HCT116 (cell line): ENCODE measurements around the gene PYY.

Source experiments
- CBX3 ChIP-seq: IDR thresholded peaks from 2 replicates; pipeline ENCODE4 v1.6.1; 2012; ENCODE audit warnings: low read depth
- CTCF ChIP-seq, 3 experiments: fragments of 200-600 bp in 1 of 3; sonication (generic) in 1 of 3; IDR thresholded peaks in 2 of 3; conservative IDR thresholded peaks in 1 of 3; 2 replicates each; pipeline ENCODE4 v1.5.1; 2012 to 2017; ENCODE audit warnings: low read depth in 2 of 3, low read length in 2 of 3, antibody characterized with exemption in 1 of 3, borderline replicate concordance in 1 of 3, control low read depth in 1 of 3, mild to moderate bottlenecking in 1 of 3, mixed read lengths in 1 of 3, mixed run types in 1 of 3, moderate library complexity in 1 of 3; ENCODE audit not compliant: insufficient read depth in 1 of 3
- ELF1 ChIP-seq: IDR thresholded peaks from 2 replicates; pipeline ENCODE4 v1.6.1; 2012; ENCODE audit warnings: low read depth, borderline replicate concordance
- EZH2 ChIP-seq: fragments of 200-600 bp; sonication (generic); IDR thresholded peaks from 2 replicates; pipeline ENCODE4 v1.6.1; 2017; ENCODE audit warnings: antibody characterized with exemption, mixed run types
- JUND ChIP-seq: IDR thresholded peaks from 2 replicates; pipeline ENCODE4 v1.6.1; 2012
- REST ChIP-seq: IDR thresholded peaks from 2 replicates; pipeline ENCODE4 v1.6.1; 2012; ENCODE audit warnings: low read depth

DNA sequence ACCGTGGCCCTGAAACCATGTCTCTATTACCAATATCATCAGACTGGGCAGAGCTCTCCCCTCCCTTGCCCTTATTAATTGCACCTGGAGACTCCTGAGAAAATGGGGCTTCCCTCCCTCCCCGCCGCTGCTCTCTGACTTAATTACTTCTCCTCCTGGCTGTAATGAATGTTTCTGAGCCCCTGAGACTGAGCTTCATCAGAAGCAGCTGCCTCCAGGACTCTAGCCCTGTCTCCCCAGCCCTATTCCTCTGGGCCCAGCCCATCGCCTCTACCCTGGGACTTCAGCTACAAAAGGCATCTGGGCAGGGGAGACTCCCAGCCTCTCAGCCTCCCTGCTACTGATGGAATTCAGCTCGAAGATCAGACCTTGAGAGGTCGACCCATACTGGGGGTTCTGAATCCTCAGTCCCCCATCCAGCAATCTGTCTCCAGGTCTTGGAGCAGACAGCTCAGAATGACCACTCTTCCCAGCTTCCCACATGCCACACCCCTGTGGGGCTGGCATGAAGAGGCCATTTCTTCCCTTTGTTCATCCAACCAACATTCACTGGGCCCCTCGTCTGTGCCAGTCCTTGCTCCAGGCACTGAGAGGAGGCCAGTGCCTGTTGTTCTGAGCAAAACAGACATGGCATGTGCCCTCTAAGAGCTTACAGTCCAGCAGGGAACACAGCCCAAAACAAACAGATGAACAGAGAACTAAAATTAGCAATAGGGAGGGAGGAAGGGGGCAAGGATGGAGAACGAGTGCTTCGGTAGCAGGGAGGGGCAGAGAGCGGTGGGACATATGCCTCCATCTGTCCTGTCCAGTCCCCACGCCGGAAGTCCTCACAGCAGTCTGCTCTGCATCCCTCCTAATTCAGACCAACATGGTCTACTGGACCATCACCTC, 33.6 kb upstream of the PYY start:
- TF ChIP-seq EZH2 (no peak), CBX3 (no peak), REST (no peak), CTCF (IDR thresholded peaks at IDR 0.05 in 2 of 3, conservative IDR thresholded peaks at IDR 0.05 in 1 of 3; ENCODE audit: borderline replicate concordance in 1 of 3, insufficient read depth in 1 of 3, low read depth in 2 of 3, low read length in 2 of 3) (no peak), ELF1 (no peak), JUND (no peak)
